H9 (cell line): ENCODE results near the gene ERO1A. TPM values are rescaled to one million over a fixed set of nuclear protein-coding genes. Genes with fewer than 3 reads are reported as not detected.

Experiments
- DNase-seq: peaks from one replicate; pipeline ENCODE4 v3.0.0-alpha.2; 2017
- H2AFZ ChIP-seq: one replicate; pipeline ENCODE4 v1.6.1; 2013; ENCODE audit warnings: mild to moderate bottlenecking, low read length, control low read depth, moderate library complexity
- H2AK5ac ChIP-seq: 2 replicates; pipeline ENCODE4 v1.6.1; 2013; ENCODE audit warnings: low read length, control low read depth, mixed read lengths; ENCODE audit not compliant: insufficient read length
- H2BK120ac ChIP-seq: one replicate; pipeline ENCODE4 v1.6.1; 2013; ENCODE audit warnings: low read depth, mild to moderate bottlenecking, low read length, control low read depth, inconsistent platforms; ENCODE audit not compliant: poor library complexity, severe bottlenecking
- H2BK12ac ChIP-seq: 2 replicates; pipeline ENCODE4 v1.6.1; 2013; ENCODE audit warnings: low read length, control low read depth, mixed read lengths, low read depth; ENCODE audit not compliant: insufficient read length
- H2BK15ac ChIP-seq: 2 replicates; pipeline ENCODE4 v1.6.1; 2013; ENCODE audit warnings: low read depth, low read length, control low read depth
- H2BK20ac ChIP-seq: one replicate; pipeline ENCODE4 v1.6.1; 2013; ENCODE audit warnings: low read depth, mild to moderate bottlenecking, low read length, control low read depth, inconsistent platforms; ENCODE audit not compliant: poor library complexity, severe bottlenecking
- H2BK5ac ChIP-seq: 2 replicates; pipeline ENCODE4 v1.6.1; 2013; ENCODE audit warnings: low read length, control low read depth, mixed read lengths; ENCODE audit not compliant: insufficient read length
- H3K14ac ChIP-seq: 2 replicates; pipeline ENCODE4 v1.6.1; 2013; ENCODE audit warnings: low read length, control low read depth; ENCODE audit not compliant: insufficient read depth
- H3K18ac ChIP-seq: 2 replicates; pipeline ENCODE4 v1.6.1; 2013; ENCODE audit warnings: low read depth, mild to moderate bottlenecking, mixed read lengths, low read length, control low read depth; ENCODE audit not compliant: insufficient read length
- H3K23ac ChIP-seq: 2 replicates; pipeline ENCODE4 v1.6.1; 2013; ENCODE audit warnings: low read length, control low read depth, mixed read lengths, low read depth; ENCODE audit not compliant: insufficient read length
- H3K23me2 ChIP-seq: 2 replicates; pipeline ENCODE4 v1.6.1; 2013; ENCODE audit warnings: low read depth, mild to moderate bottlenecking, mixed read lengths, low read length, control low read depth; ENCODE audit not compliant: insufficient read length, poor library complexity, severe bottlenecking
- H3K27ac ChIP-seq: 2 replicates; pipeline ENCODE4 v1.5.1; 2013; ENCODE audit warnings: low read length, control low read depth, mixed read lengths, low read depth; ENCODE audit not compliant: insufficient read length
- H3K27me3 ChIP-seq: 2 replicates; pipeline ENCODE4 v1.6.1; 2013; ENCODE audit warnings: low read length, control low read depth, inconsistent platforms; ENCODE audit not compliant: insufficient read depth
- H3K4ac ChIP-seq: 2 replicates; pipeline ENCODE4 v1.6.1; 2013; ENCODE audit warnings: low read depth, mild to moderate bottlenecking, control low read depth, inconsistent platforms, low read length, moderate library complexity
- H3K4me1 ChIP-seq: 2 replicates; pipeline ENCODE4 v1.6.1; 2013; ENCODE audit warnings: low read length, control low read depth, inconsistent platforms; ENCODE audit not compliant: insufficient read depth
- H3K4me2 ChIP-seq: 2 replicates; pipeline ENCODE4 v1.6.1; 2013; ENCODE audit warnings: low read length, control low read depth, mixed read lengths; ENCODE audit not compliant: insufficient read length, insufficient read depth
- H3K56ac ChIP-seq: 2 replicates; pipeline ENCODE4 v1.6.1; 2013; ENCODE audit warnings: low read depth, mild to moderate bottlenecking, mixed read lengths, low read length, control low read depth; ENCODE audit not compliant: insufficient read length
- H3K79me1 ChIP-seq: 2 replicates; pipeline ENCODE4 v1.6.1; 2013; ENCODE audit warnings: low read depth, mild to moderate bottlenecking, moderate library complexity, low read length, control low read depth, inconsistent platforms; ENCODE audit not compliant: insufficient read depth, poor library complexity, severe bottlenecking
- H3K79me2 ChIP-seq: 2 replicates; pipeline ENCODE4 v1.6.1; 2013; ENCODE audit warnings: low read length, control low read depth, inconsistent platforms; ENCODE audit not compliant: insufficient read depth
- H3K9ac ChIP-seq: 2 replicates; pipeline ENCODE4 v1.6.1; 2013; ENCODE audit warnings: low read length, control low read depth, mixed read lengths; ENCODE audit not compliant: insufficient read length; ENCODE audit errors: extremely low read depth
- H3K9me3 ChIP-seq: one replicate; pipeline ENCODE4 v1.6.1; 2013; ENCODE audit warnings: low read depth, low read length, inconsistent platforms; ENCODE audit not compliant: control insufficient read depth
- H3T11ph ChIP-seq: one replicate; pipeline ENCODE4 v1.6.1; 2013; ENCODE audit warnings: mild to moderate bottlenecking, low read length, control low read depth, inconsistent platforms
- H4K20me1 ChIP-seq: one replicate; pipeline ENCODE4 v1.6.1; 2013; ENCODE audit not compliant: control insufficient read depth, insufficient read length, insufficient read depth
- H4K5ac ChIP-seq: 2 replicates; pipeline ENCODE4 v1.6.1; 2013; ENCODE audit warnings: low read depth, mild to moderate bottlenecking, mixed read lengths, low read length, control low read depth; ENCODE audit not compliant: insufficient read length
- H4K8ac ChIP-seq: replicated peaks from 2 replicates; pipeline ENCODE4 v1.6.1; 2013; ENCODE audit warnings: low read length, control low read depth, mixed read lengths, low read depth; ENCODE audit not compliant: insufficient read length
- H4K91ac ChIP-seq: 2 replicates; pipeline ENCODE4 v1.6.1; 2013; ENCODE audit warnings: low read depth, mild to moderate bottlenecking, moderate library complexity, mixed read lengths, low read length, control low read depth; ENCODE audit not compliant: insufficient read length
- H3K27ac Mint-ChIP-seq, 3 experiments: 2 replicates in 2 of 3; 3 replicates in 1 of 3; pipeline ENCODE4 v1.8.0; 2020 to 2021; ENCODE audit warnings: mixed read lengths in 3 of 3, mild to moderate bottlenecking in 1 of 3, moderate library complexity in 1 of 3
- H3K27me3 Mint-ChIP-seq: 2 replicates; pipeline ENCODE4 v1.8.0; 2021; ENCODE audit warnings: low read depth, mild to moderate bottlenecking, moderate library complexity, mixed read lengths
- H3K36me3 Mint-ChIP-seq, 3 experiments: 2 replicates in 2 of 3; 3 replicates in 1 of 3; pipeline ENCODE4 v1.8.0; 2020 to 2021; ENCODE audit warnings: low read depth in 3 of 3, mixed read lengths in 3 of 3; ENCODE audit not compliant: insufficient read depth in 1 of 3
- H3K4me1 Mint-ChIP-seq, 2 experiments: 2 replicates each; pipeline ENCODE4 v1.8.0; 2020; ENCODE audit warnings: mixed read lengths in 2 of 2
- H3K4me3 Mint-ChIP-seq, 2 experiments: 2 replicates in 1 of 2; 3 replicates in 1 of 2; pipeline ENCODE4 v1.8.0; 2020 to 2021; ENCODE audit warnings: mild to moderate bottlenecking in 2 of 2, mixed read lengths in 2 of 2, moderate library complexity in 1 of 2
- H3K9me3 Mint-ChIP-seq, 2 experiments: 2 replicates in 1 of 2; 3 replicates in 1 of 2; pipeline ENCODE4 v1.8.0; 2020; ENCODE audit warnings: mild to moderate bottlenecking in 2 of 2, mixed read lengths in 2 of 2, moderate library complexity in 1 of 2
- WGBS: extraction: QIAGEN DNeasy Blood & Tissue Kit; methylation state at CpG from one replicate; pipeline ENCODE4 v1.1.7; 2013; ENCODE audit warnings: missing lambda C conversion rate, low lambda C conversion rate, mixed read lengths; ENCODE audit not compliant: insufficient read length; ENCODE audit errors: extremely low coverage; 5-methylcytosine and 5-hydroxymethylcytosine counted together
- total RNA-seq: library from RNA; stranded (reverse); gene quantifications from 2 replicates; pipeline ENCODE4 v1.2.1, GENCODE V29; 2021
- TF ChIP-seq, protein P1 (sequence below): fragments of 200-600 bp; sonication (generic); conservative IDR thresholded peaks from 3 replicates; pipeline ENCODE4 v1.8.0; 2021; ENCODE audit warnings: antibody characterized with exemption, mild to moderate bottlenecking

The ERO1A gene
- total RNA-seq, 1 experiment from 2014 or later = 37.1 TPM

GRCh38 chr14:52590318-52590717 lies 105.0 kb downstream of the ERO1A start:
- Histone ChIP-seq H3K56ac (no peak overlapping the region), H4K91ac (no peak overlapping the region), H4K20me1 (no peaks in the 10 kb centered on the region), H4K8ac (no peak overlapping the region), H2BK5ac (no peak overlapping the region), H3K23ac (no peak overlapping the region), H3K9me3 (no peaks in the 10 kb centered on the region), H3K18ac (no peak overlapping the region), H2BK20ac (no peak overlapping the region), H3K4me2 (no peak overlapping the region), H3K4ac (no peak overlapping the region), H3K9ac (no peak overlapping the region), H3T11ph (no peak overlapping the region), H2BK120ac (no peak overlapping the region), H2BK12ac (no peak overlapping the region), H3K23me2 (no peaks in the 10 kb centered on the region), H3K27ac (no peak overlapping the region), H2AFZ (no peak overlapping the region), H4K5ac (no peak overlapping the region), H3K79me1 (no peaks in the 10 kb centered on the region), H2AK5ac (no peak overlapping the region), H3K27me3 (no peaks in the 10 kb centered on the region), H3K14ac (no peak overlapping the region), H3K79me2 (no peaks in the 10 kb centered on the region), H3K4me1 (no peaks in the 10 kb centered on the region), H2BK15ac (no peak overlapping the region)
- TF ChIP-seq, protein P1, sequence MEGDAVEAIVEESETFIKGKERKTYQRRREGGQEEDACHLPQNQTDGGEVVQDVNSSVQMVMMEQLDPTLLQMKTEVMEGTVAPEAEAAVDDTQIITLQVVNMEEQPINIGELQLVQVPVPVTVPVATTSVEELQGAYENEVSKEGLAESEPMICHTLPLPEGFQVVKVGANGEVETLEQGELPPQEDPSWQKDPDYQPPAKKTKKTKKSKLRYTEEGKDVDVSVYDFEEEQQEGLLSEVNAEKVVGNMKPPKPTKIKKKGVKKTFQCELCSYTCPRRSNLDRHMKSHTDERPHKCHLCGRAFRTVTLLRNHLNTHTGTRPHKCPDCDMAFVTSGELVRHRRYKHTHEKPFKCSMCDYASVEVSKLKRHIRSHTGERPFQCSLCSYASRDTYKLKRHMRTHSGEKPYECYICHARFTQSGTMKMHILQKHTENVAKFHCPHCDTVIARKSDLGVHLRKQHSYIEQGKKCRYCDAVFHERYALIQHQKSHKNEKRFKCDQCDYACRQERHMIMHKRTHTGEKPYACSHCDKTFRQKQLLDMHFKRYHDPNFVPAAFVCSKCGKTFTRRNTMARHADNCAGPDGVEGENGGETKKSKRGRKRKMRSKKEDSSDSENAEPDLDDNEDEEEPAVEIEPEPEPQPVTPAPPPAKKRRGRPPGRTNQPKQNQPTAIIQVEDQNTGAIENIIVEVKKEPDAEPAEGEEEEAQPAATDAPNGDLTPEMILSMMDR = no peak
- Mint-ChIP-seq H3K36me3 (peaks cover 13 to 17% (median 14%) of the 10 kb centered on the region in 3 experiments), H3K27me3 (no peaks in the 10 kb centered on the region; the same call in 1 of the 2 replicates), H3K4me3 (no peak overlapping the region), H3K4me1 (peaks cover 0 to 6% of the 10 kb centered on the region in 2 experiments; a peak in 2 of 4 replicates), H3K27ac (no peak overlapping the region), H3K9me3 (peaks cover 19 to 26% of the 10 kb centered on the region in 2 experiments; a peak in 4 of 5 replicates)
- no CpG with 5 or more reads among the region's 1 CpG for WGBS
- DNase-seq = no peak

Other genes starting within 250 kb of the ERO1A start
- 11.7 and 13.2 TPM in 2 replicates for gene TXNDC16, start 143.1 kb downstream of the ERO1A start, total RNA-seq
- 4.2 and 4.3 TPM in 2 replicates for gene GPR137C, start 142.7 kb downstream of the ERO1A start, total RNA-seq
- gene PSMC6, start 11.6 kb upstream of the ERO1A start, total RNA-seq = 98.1 and 103 TPM in 2 replicates
- 24.0 and 26.9 TPM in 2 replicates for gene STYX, start 34.6 kb upstream of the ERO1A start, total RNA-seq
- gene GNPNAT1, start 96.0 kb upstream of the ERO1A start, total RNA-seq = 49.0 and 51.5 TPM in 2 replicates